Colonic mucosa (tissue), 4 donors: ENCODE data around the gene SLC6A16. TPM values are rescaled to one million over a fixed set of nuclear protein-coding genes. Genes with fewer than 3 reads are reported as not detected.

Source experiments
- DNase-seq: peaks from one replicate; pipeline ENCODE4 v3.0.0-alpha.2; 2020
- H3K27ac ChIP-seq: fragments of 200-600 bp; one replicate; pipeline ENCODE4 v1.8.0; 2021
- H3K27me3 ChIP-seq: fragments of 200-600 bp; one replicate; pipeline ENCODE4 v1.8.0; 2021
- H3K36me3 ChIP-seq: fragments of 200-600 bp; one replicate; pipeline ENCODE4 v1.8.0; 2021
- H3K4me1 ChIP-seq: fragments of 200-600 bp; one replicate; pipeline ENCODE4 v1.8.0; 2021; ENCODE audit warnings: mild to moderate bottlenecking
- H3K4me3 ChIP-seq: fragments of 200-600 bp; one replicate; pipeline ENCODE4 v1.8.0; 2021
- H3K9ac ChIP-seq, 2 donors: one replicate each; pipeline ENCODE4 v1.7.0; 2013; ENCODE audit warnings: control low read depth in 2 of 2, low read depth in 2 of 2, low read length in 2 of 2
- H3K9me3 ChIP-seq: fragments of 200-600 bp; one replicate; pipeline ENCODE4 v1.8.0; 2021
- CTCF ChIP-seq: fragments of 200-600 bp; IDR thresholded peaks from one replicate; pipeline ENCODE4 v1.8.0; 2022; ENCODE audit warnings: antibody characterized with exemption, mild to moderate bottlenecking
- intact Hi-C: fragments of 100-400 bp; cut with DNase I; formaldehyde crosslinking; loops from one replicate; pipeline ENCODE4 v1.14.1; 2022
- total RNA-seq, 2 donors: library from RNA; stranded (reverse); fragmentation: NEBNext Ultra II Directional in 1 of 2; extraction: Animal tissue kit (Norgen Biotek cat#: 25700) in 1 of 2; gene quantifications; one replicate each; pipeline ENCODE4 v1.2.1, GENCODE V29; 2021
- donor health status: healthy.
- donor health status: DM: no; HTN: no; CAD: no.
- donor health status: DM: no; HTN: no; CAD: no.

Gene SLC6A16
- total RNA-seq, 2 donors from 2014 or later: 0.17 to 0.82 TPM

GRCh38 chr19:49349567-49349966 is 24.6 kb upstream of the SLC6A16 start:
- intact Hi-C loops: no loop called here
- H3K9ac ChIP-seq: no peak overlapping the region

GRCh38 chr19:49348305-49349189 is 23.6 kb upstream of the SLC6A16 start:
- H3K36me3 ChIP-seq: no peaks in the 10 kb centered on the region
- no peak for TF ChIP-seq CTCF
- intact Hi-C loops: no loop called here

More at GRCh38 chr19:49349567-49349966, 24.6 kb upstream of the SLC6A16 start:
- Histone ChIP-seq H3K36me3 (no peaks in the 10 kb centered on the region), H3K27me3 (no peaks in the 10 kb centered on the region), H3K4me3 (no peak overlapping the region), H3K27ac (no peak overlapping the region), H3K9me3 (no peaks in the 10 kb centered on the region), H3K4me1 (no peaks in the 10 kb centered on the region)
- TF ChIP-seq CTCF: no peak
- no peak for DNase-seq

GRCh38 chr19:49347835-49348234 is 22.8 kb upstream of the SLC6A16 start:
- H3K9ac ChIP-seq: no peak overlapping the region
- no peak overlapping the region for H3K27ac ChIP-seq
- no peak for DNase-seq
- H3K9me3 ChIP-seq: no peaks in the 10 kb centered on the region
- intact Hi-C loops: no loop called here
- TF ChIP-seq CTCF: no peak
- H3K27me3 ChIP-seq: no peaks in the 10 kb centered on the region
- no peaks in the 10 kb centered on the region for H3K4me1 ChIP-seq
- no peak overlapping the region for H3K4me3 ChIP-seq
- H3K36me3 ChIP-seq: no peaks in the 10 kb centered on the region

More at GRCh38 chr19:49348305-49349189, 23.6 kb upstream of the SLC6A16 start:
- Histone ChIP-seq H3K27me3 (no peaks in the 10 kb centered on the region), H3K27ac (no peak overlapping the region), H3K4me3 (no peak overlapping the region), H3K4me1 (no peaks in the 10 kb centered on the region), H3K9me3 (no peaks in the 10 kb centered on the region), H3K9ac (no peak overlapping the region)
- no peak for DNase-seq

- no peaks in the 10 kb centered on the region for H3K4me1 ChIP-seq
- H3K36me3 ChIP-seq: no peaks in the 10 kb centered on the region
- no peak overlapping the region for H3K27ac ChIP-seq
- no peaks in the 10 kb centered on the region for H3K9me3 ChIP-seq
- DNase-seq: no peak
- no peaks in the 10 kb centered on the region for H3K27me3 ChIP-seq
- H3K9ac ChIP-seq: no peak overlapping the region
- TF ChIP-seq CTCF: no peak
- no peak overlapping the region for H3K4me3 ChIP-seq
- intact Hi-C loops: no loop called here
Measured at GRCh38 chr19:49347191-49347590, 22.2 kb upstream of the SLC6A16 start.

GRCh38 chr19:49344505-49345423 is 19.8 kb upstream of the SLC6A16 start:
- TF ChIP-seq CTCF: no peak

More at GRCh38 chr19:49344505-49345423, 19.8 kb upstream of the SLC6A16 start:
- Histone ChIP-seq H3K27me3 (no peaks in the 10 kb centered on the region), H3K9ac (no peak overlapping the region), H3K36me3 (no peaks in the 10 kb centered on the region), H3K4me3 (no peak overlapping the region), H3K4me1 (peaks cover 3% of the 10 kb centered on the region), H3K9me3 (no peaks in the 10 kb centered on the region), H3K27ac (no peak overlapping the region)
- intact Hi-C loops: no loop called here
- DNase-seq: no peak
